DMS153 treated with DMSO at 0.1 percent for 48 hours (cell line): ENCODE measurements around the gene PLAAT5.
"Not testable (repeated sequence)": the region's sequence is repeated elsewhere in the genome, so short reads cannot be mapped to it uniquely, and the experiment has no call there.

ENCODE experiments used
- DNase-seq: peaks from one replicate; lab custom pipeline; 2025; ENCODE audit not compliant: unreplicated experiment; lab: John Stamatoyannopoulos, UW

Gene PLAAT5

GRCh38 chr11:63485777-63486176 lies 5.2 kb downstream of the PLAAT5 start:
- DNase-seq: no peak

- DNase-seq: no peak
Observed at GRCh38 chr11:63480039-63480438, 10.9 kb downstream of the PLAAT5 start.

- peak; percentile 33 for DNase-seq
Observed at GRCh38 chr11:63478896-63479295, 12.1 kb downstream of the PLAAT5 start.

GRCh38 chr11:63476618-63477017 lies 14.3 kb downstream of the PLAAT5 start:
- DNase-seq: no peak

GRCh38 chr11:63472372-63472771 lies 18.6 kb downstream of the PLAAT5 start:
- DNase-seq: no peak

GRCh38 chr11:63470311-63470710 lies 20.7 kb downstream of the PLAAT5 start:
- DNase-seq: no peak

- no peak for DNase-seq
Observed at GRCh38 chr11:63462137-63462536, 28.8 kb downstream of the PLAAT5 start.

- no peak for DNase-seq
Observed at GRCh38 chr11:63459586-63459985, 31.4 kb downstream of the PLAAT5 start.

GRCh38 chr11:63448646-63449045 lies 42.3 kb downstream of the PLAAT5 start:
- DNase-seq: no peak

- DNase-seq: no peak
Observed at GRCh38 chr11:63445720-63446119, 45.2 kb downstream of the PLAAT5 start.

GRCh38 chr11:63445118-63445517 lies 45.8 kb downstream of the PLAAT5 start:
- no peak for DNase-seq

- no peak for DNase-seq
Observed at GRCh38 chr11:63444160-63444559, 46.8 kb downstream of the PLAAT5 start.

GRCh38 chr11:63443714-63444113 lies 47.3 kb downstream of the PLAAT5 start:
- DNase-seq: no peak

- DNase-seq: not testable (repeated sequence)
Observed at GRCh38 chr11:63435831-63436230, 55.1 kb downstream of the PLAAT5 start.

GRCh38 chr11:63435351-63435750 lies 55.6 kb downstream of the PLAAT5 start:
- not testable (repeated sequence) for DNase-seq

GRCh38 chr11:63430731-63431130 lies 60.2 kb downstream of the PLAAT5 start:
- DNase-seq: not testable (repeated sequence)

- DNase-seq: no peak
Observed at GRCh38 chr11:63427971-63428508, 62.9 kb downstream of the PLAAT5 start.

- DNase-seq: no peak
Observed at GRCh38 chr11:63417174-63417852, 73.7 kb downstream of the PLAAT5 start.
